Body of pancreas (tissue), 4 donors: ENCODE results near the gene PCBP3. TPM values are rescaled to one million over a fixed set of nuclear protein-coding genes. Genes with fewer than 3 reads are reported as not detected.
A peak's percentile ranks its signal among the peaks of the same experiment; 100 is the strongest.

ENCODE experiments used
- ATAC-seq: fragments of 150-250 bp; one replicate; pipeline ENCODE4 v1.9.1; 2016
- DNase-seq, 4 donors: peaks; one replicate each; pipeline ENCODE4 v3.0.0-alpha.2; 2019
- H3K27ac ChIP-seq, 4 donors: fragments of 200-600 bp; sonication (generic); 1 replicate in 3 of 4; 2 replicates in 1 of 4; pipeline versions ENCODE4 v1.5.1 to v1.6.1; 2016 to 2019; ENCODE audit warnings: mild to moderate bottlenecking in 1 of 4, mixed read lengths in 1 of 4, moderate library complexity in 1 of 4
- H3K27me3 ChIP-seq, 2 donors: fragments of 200-600 bp; sonication (generic); one replicate each; pipeline ENCODE4 v1.6.0; 2016; ENCODE audit warnings: mild to moderate bottlenecking in 1 of 2
- H3K36me3 ChIP-seq, 2 donors: fragments of 200-600 bp; sonication (generic); replicated peaks in 1 of 2; 2 replicates each; pipeline ENCODE4 v1.5.1; 2016; ENCODE audit warnings: low read depth in 2 of 2; ENCODE audit not compliant: insufficient read depth in 1 of 2
- H3K4me1 ChIP-seq: fragments of 200-600 bp; sonication (generic); one replicate; pipeline ENCODE4 v1.6.0; 2016
- H3K4me3 ChIP-seq, 2 donors: fragments of 200-600 bp; sonication (generic); 1 replicate in 1 of 2; 2 replicates in 1 of 2; pipeline ENCODE4 v1.5.1; 2016 to 2019
- H3K9me3 ChIP-seq, 3 donors: fragments of 200-600 bp; sonication (generic); 1 replicate in 2 of 3; 2 replicates in 1 of 3; pipeline ENCODE4 v1.5.1; 2016
- CTCF ChIP-seq, 7 experiments: fragments of 450-650 bp in 4 of 7; fragments of 200-600 bp in 3 of 7; sonication (generic) in 3 of 7; IDR thresholded peaks; one replicate each; pipeline ENCODE4 v1.5.1; 2016 to 2019; ENCODE audit warnings: antibody characterized with exemption in 7 of 7
- POLR2A ChIP-seq, 3 donors: fragments of 450-650 bp; IDR thresholded peaks; one replicate each; pipeline ENCODE4 v1.6.1; 2016; ENCODE audit warnings: antibody characterized with exemption in 3 of 3, mild to moderate bottlenecking in 2 of 3
- WGBS, 2 donors: methylation state at CpG; one replicate each; pipeline ENCODE4 v1.1.5; 2017; 5-methylcytosine and 5-hydroxymethylcytosine counted together
- intact Hi-C: fragments of 100-400 bp; cut with DNase I; formaldehyde crosslinking; loops from one replicate; pipeline ENCODE4 v1.15.1; 2023
- total RNA-seq, 2 donors: library from RNA; depleted of rRNA; stranded (reverse); fragments of >200 nt; gene quantifications; one replicate each; pipeline ENCODE4 v1.1.0, GENCODE V29; 2016

Gene PCBP3
- total RNA-seq, 2 donors from 2014 or later: 1.3 to 4.6 TPM

GRCh38 chr21:45983981-45984551, 340.5 kb downstream of the PCBP3 start:
- Histone ChIP-seq H3K36me3 (no peaks in the 10 kb centered on the region), H3K27ac (peak overlapping the region in 1 of 4 donors; percentile 8), H3K4me1 (peaks cover 24% of the 10 kb centered on the region), H3K9me3 (no peaks in the 10 kb centered on the region), H3K4me3 (no peak overlapping the region), H3K27me3 (no peaks in the 10 kb centered on the region)
- 95 to 96% methylated on average over 33 to 35 of the region's 38 CpGs for WGBS, 2 donors
- intact Hi-C loops: no loop called here
- ATAC-seq (no peak), DNase-seq (peak in 2 of 4 donors; percentile 20 to 22)
- TF ChIP-seq POLR2A (IDR thresholded peaks at IDR 0.05) (no peak), CTCF (IDR thresholded peaks at IDR 0.05) (no peak)

- Histone ChIP-seq H3K4me1 (peaks cover 24% of the 10 kb centered on the region), H3K4me3 (no peak overlapping the region)
- intact Hi-C loops: no loop called here
Observed at GRCh38 chr21:45984584-45985095, 341.1 kb downstream of the PCBP3 start.

GRCh38 chr21:45985471-45986315, 342.2 kb downstream of the PCBP3 start:
- intact Hi-C loops: no loop called here
- Histone ChIP-seq H3K4me1 (peaks cover 22% of the 10 kb centered on the region), H3K9me3 (no peaks in the 10 kb centered on the region), H3K36me3 (no peaks in the 10 kb centered on the region), H3K4me3 (no peak overlapping the region), H3K27me3 (no peaks in the 10 kb centered on the region), H3K27ac (no peak overlapping the region)
- TF ChIP-seq CTCF (IDR thresholded peaks at IDR 0.05) (no peak), POLR2A (IDR thresholded peaks at IDR 0.05) (no peak)
- ATAC-seq (no peak), DNase-seq (peak in 2 of 4 donors; percentile 9 to 10)
- WGBS, 2 donors: 83 to 89% methylated on average over 21 to 35 of the region's 37 CpGs

More at GRCh38 chr21:45984584-45985095, 341.1 kb downstream of the PCBP3 start:
- DNase-seq: no peak
- Histone ChIP-seq H3K9me3 (no peaks in the 10 kb centered on the region), H3K27me3 (no peaks in the 10 kb centered on the region), H3K36me3 (no peaks in the 10 kb centered on the region), H3K27ac (peak overlapping the region in 1 of 4 donors; percentile 8)
- WGBS, 2 donors: 86 to 87% methylated on average over 3 of the region's 3 CpGs
- ATAC-seq: no peak
- no peak for TF ChIP-seq POLR2A (IDR thresholded peaks at IDR 0.05)
- no peak for TF ChIP-seq CTCF (IDR thresholded peaks at IDR 0.05)

GRCh38 chr21:45986316-45987051, 343.0 kb downstream of the PCBP3 start:
- WGBS, 2 donors: 92 to 96% methylated on average over 10 to 36 of the region's 36 CpGs
- no peak for TF ChIP-seq POLR2A (IDR thresholded peaks at IDR 0.05)
- TF ChIP-seq CTCF (IDR thresholded peaks at IDR 0.05): no peak
- no peak for ATAC-seq
- intact Hi-C loops: no loop called here
- H3K9me3 ChIP-seq: no peaks in the 10 kb centered on the region
- peak in 2 of 4 donors; percentile 9 to 10 for DNase-seq
- H3K36me3 ChIP-seq: no peaks in the 10 kb centered on the region
- H3K4me1 ChIP-seq: peaks cover 17% of the 10 kb centered on the region
- H3K4me3 ChIP-seq: no peak overlapping the region
- no peaks in the 10 kb centered on the region for H3K27me3 ChIP-seq
- H3K27ac ChIP-seq: no peak overlapping the region
